ENCODE data around the gene MLH3.

DNA sequence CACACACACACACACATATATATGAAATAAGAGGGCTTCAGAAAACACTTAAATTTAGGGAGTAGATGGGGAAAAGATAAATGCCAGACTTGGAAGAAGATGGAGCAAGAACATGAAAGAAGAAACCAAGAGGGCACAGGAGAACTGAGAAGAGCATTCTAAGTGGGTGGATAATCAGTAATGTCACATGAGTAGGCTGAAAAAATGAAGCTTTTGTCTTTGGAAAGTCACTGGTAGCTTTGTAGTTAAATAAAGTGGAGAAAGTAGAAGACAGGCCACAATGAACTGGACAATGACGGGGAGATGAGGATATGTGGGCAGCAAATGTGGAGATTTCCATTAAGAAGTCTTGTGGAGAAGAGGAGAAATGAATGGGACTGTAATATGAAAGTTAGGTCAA is 15.9 kb upstream of the MLH3 start:
- TF ChIP-seq POLR2AphosphoS5 (IDR thresholded peaks at IDR 0.05; ENCODE audit: low read depth), result no peak
- TF ChIP-seq, protein P1, sequence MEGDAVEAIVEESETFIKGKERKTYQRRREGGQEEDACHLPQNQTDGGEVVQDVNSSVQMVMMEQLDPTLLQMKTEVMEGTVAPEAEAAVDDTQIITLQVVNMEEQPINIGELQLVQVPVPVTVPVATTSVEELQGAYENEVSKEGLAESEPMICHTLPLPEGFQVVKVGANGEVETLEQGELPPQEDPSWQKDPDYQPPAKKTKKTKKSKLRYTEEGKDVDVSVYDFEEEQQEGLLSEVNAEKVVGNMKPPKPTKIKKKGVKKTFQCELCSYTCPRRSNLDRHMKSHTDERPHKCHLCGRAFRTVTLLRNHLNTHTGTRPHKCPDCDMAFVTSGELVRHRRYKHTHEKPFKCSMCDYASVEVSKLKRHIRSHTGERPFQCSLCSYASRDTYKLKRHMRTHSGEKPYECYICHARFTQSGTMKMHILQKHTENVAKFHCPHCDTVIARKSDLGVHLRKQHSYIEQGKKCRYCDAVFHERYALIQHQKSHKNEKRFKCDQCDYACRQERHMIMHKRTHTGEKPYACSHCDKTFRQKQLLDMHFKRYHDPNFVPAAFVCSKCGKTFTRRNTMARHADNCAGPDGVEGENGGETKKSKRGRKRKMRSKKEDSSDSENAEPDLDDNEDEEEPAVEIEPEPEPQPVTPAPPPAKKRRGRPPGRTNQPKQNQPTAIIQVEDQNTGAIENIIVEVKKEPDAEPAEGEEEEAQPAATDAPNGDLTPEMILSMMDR (IDR thresholded peaks at IDR 0.05; ENCODE audit: insufficient read depth, low read length), result no peak
- TF ChIP-seq, protein P2, sequence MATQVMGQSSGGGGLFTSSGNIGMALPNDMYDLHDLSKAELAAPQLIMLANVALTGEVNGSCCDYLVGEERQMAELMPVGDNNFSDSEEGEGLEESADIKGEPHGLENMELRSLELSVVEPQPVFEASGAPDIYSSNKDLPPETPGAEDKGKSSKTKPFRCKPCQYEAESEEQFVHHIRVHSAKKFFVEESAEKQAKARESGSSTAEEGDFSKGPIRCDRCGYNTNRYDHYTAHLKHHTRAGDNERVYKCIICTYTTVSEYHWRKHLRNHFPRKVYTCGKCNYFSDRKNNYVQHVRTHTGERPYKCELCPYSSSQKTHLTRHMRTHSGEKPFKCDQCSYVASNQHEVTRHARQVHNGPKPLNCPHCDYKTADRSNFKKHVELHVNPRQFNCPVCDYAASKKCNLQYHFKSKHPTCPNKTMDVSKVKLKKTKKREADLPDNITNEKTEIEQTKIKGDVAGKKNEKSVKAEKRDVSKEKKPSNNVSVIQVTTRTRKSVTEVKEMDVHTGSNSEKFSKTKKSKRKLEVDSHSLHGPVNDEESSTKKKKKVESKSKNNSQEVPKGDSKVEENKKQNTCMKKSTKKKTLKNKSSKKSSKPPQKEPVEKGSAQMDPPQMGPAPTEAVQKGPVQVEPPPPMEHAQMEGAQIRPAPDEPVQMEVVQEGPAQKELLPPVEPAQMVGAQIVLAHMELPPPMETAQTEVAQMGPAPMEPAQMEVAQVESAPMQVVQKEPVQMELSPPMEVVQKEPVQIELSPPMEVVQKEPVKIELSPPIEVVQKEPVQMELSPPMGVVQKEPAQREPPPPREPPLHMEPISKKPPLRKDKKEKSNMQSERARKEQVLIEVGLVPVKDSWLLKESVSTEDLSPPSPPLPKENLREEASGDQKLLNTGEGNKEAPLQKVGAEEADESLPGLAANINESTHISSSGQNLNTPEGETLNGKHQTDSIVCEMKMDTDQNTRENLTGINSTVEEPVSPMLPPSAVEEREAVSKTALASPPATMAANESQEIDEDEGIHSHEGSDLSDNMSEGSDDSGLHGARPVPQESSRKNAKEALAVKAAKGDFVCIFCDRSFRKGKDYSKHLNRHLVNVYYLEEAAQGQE (IDR thresholded peaks at IDR 0.05; ENCODE audit: insufficient replicate concordance, low read depth), result no peak
- no peak for TF ChIP-seq GABPA (IDR thresholded peaks at IDR 0.05; ENCODE audit: low read depth)
